Occipital lobe (tissue), 2 donors: ENCODE measurements around the gene UBE2V1. TPM values are rescaled to one million over a fixed set of nuclear protein-coding genes. Genes with fewer than 3 reads are reported as not detected.
"Not testable (repeated sequence)": the region's sequence is repeated elsewhere in the genome, so short reads cannot be mapped to it uniquely, and the experiment has no call there.

ENCODE experiments used
- DNase-seq: peaks from one replicate; lab custom pipeline; 2025; lab: John Stamatoyannopoulos, UW
- total RNA-seq: library from RNA; depleted of rRNA; stranded (reverse); fragments of >200 nt; gene quantifications from one replicate; pipeline ENCODE4 v1.2.3, GENCODE V29; 2014

The UBE2V1 gene
- total RNA-seq = 30.1 TPM

- peak; percentile 84 for DNase-seq
Measured at GRCh38 chr20:50112512-50113419, at the start of gene UBE2V1. TSS of gene UBE2V1 (minus strand) at chr20:50113150. CDS start at chr20:50113128, 22 bp downstream.

- DNase-seq = not testable (repeated sequence)
Measured at GRCh38 chr20:50161494-50161893, 48.5 kb upstream of the UBE2V1 start.

GRCh38 chr20:50153500-50154377 is 40.8 kb upstream of the UBE2V1 start, which contains the start of gene PEDS1:
TSS of gene PEDS1 (minus strand) at chr20:50153723. CDS start at chr20:50153637, 86 bp downstream.
- DNase-seq = peak; percentile 86

GRCh38 chr20:50153153-50153499 is 40.2 kb upstream of the UBE2V1 start:
- no peak for DNase-seq

GRCh38 chr20:50152394-50153152 is 39.6 kb upstream of the UBE2V1 start:
- DNase-seq = no peak

GRCh38 chr20:50151034-50151743 is 38.2 kb upstream of the UBE2V1 start:
- DNase-seq = no peak

GRCh38 chr20:50149481-50150254 is 36.7 kb upstream of the UBE2V1 start:
- no peak for DNase-seq

- no peak for DNase-seq
Measured at GRCh38 chr20:50146732-50147662, 34.0 kb upstream of the UBE2V1 start.

GRCh38 chr20:50146214-50146613 is 33.3 kb upstream of the UBE2V1 start:
- DNase-seq = no peak

GRCh38 chr20:50145566-50145965 is 32.6 kb upstream of the UBE2V1 start:
- no peak for DNase-seq

GRCh38 chr20:50144362-50144761 is 31.4 kb upstream of the UBE2V1 start:
- DNase-seq = no peak

- DNase-seq = no peak
Measured at GRCh38 chr20:50142812-50143211, 29.9 kb upstream of the UBE2V1 start.

- DNase-seq = no peak
Measured at GRCh38 chr20:50141811-50142561, 29.0 kb upstream of the UBE2V1 start.

GRCh38 chr20:50141018-50141675 is 28.2 kb upstream of the UBE2V1 start:
- no peak for DNase-seq

GRCh38 chr20:50140339-50140859 is 27.4 kb upstream of the UBE2V1 start:
- no peak for DNase-seq

GRCh38 chr20:50138479-50139393 is 25.8 kb upstream of the UBE2V1 start:
- peak; percentile 75 for DNase-seq
